ENCODE data around the gene DCDC2C.

- TF ChIP-seq CTCF (IDR thresholded peaks at IDR 0.05), result no peak
- TF ChIP-seq CEBPB (IDR thresholded peaks at IDR 0.05), result no peak
- TF ChIP-seq REST (IDR thresholded peaks at IDR 0.05), result no peak
- no peak for TF ChIP-seq RCOR1 (IDR thresholded peaks at IDR 0.05; ENCODE audit: low read depth, low read length)
- no peak for TF ChIP-seq HES2 (IDR thresholded peaks at IDR 0.05)
- no peak for TF ChIP-seq HMGXB4 (CRISPR knock-in tag; IDR thresholded peaks at IDR 0.05; ENCODE audit: borderline replicate concordance)
- no peak for TF ChIP-seq KDM1A (IDR thresholded peaks at IDR 0.05; ENCODE audit: low read depth)
- no peak for TF ChIP-seq POLR2A (IDR thresholded peaks at IDR 0.05; ENCODE audit: low read length)
Observed at GRCh38 chr2:3718679-3719078, 15.3 kb downstream of the DCDC2C start.

Measured in A549 (cell line).